Skeletal muscle satellite cell (primary cell): ENCODE measurements around the gene STX19. TPM values are rescaled to one million over a fixed set of nuclear protein-coding genes. Genes with fewer than 3 reads are reported as not detected.

Experiments used
- small RNA-seq: library from RNA; depleted of rRNA; stranded (forward); fragments of <200 nt; gene quantifications from one replicate; pipeline ENCODE3, GENCODE V24; 2012

The STX19 gene

Small RNAs within 50 kb of the gene (small RNA-seq; reads per million reads assigned to genes)
- not detected for gene RF00019
- not detected for gene RNU6-511P
